Fibroblast of peridontal ligament (primary cell): Measurements from ENCODE around the gene TAF10.

Experiments used
- DNase-seq: peaks from one replicate; pipeline ENCODE4 v3.0.0-alpha.2; 2010; ENCODE audit errors: extremely low read depth

Gene TAF10

DNA sequence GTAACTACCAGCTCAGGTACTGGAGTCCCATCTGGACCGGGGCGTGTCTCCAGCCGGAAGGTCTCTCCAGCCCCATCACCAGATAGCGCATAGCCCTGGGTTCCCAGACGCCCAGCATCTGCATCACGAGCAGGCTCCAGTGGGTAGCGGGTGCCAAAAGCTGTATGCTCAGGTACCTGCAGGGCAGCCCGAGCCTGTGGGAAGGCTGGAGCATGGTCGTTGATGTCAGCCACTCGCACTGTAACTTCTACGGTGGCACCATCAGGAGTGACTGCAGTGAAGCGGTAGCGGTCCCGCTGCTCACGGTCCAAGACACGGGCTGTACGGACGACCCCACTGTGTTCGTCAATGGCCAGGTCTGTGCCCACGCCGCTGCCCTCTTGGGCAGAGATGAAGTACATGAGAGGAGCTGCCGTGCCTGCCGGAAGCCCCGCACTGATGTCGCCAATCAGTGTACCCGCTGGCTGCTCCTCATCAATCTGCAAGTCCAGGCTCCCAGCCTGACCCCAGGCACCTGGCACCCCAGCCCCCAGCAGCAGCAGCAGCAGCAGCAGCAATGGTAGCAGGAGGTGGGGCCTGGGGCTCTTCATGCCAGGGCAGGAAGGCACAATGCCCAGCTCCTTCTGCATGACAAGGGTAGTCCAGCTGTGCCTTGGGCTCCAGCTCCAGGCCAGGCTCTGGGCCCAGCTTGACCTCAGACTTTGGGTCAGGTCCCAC, 29.1 kb upstream of the TAF10 start:
- no peak for DNase-seq

DNA sequence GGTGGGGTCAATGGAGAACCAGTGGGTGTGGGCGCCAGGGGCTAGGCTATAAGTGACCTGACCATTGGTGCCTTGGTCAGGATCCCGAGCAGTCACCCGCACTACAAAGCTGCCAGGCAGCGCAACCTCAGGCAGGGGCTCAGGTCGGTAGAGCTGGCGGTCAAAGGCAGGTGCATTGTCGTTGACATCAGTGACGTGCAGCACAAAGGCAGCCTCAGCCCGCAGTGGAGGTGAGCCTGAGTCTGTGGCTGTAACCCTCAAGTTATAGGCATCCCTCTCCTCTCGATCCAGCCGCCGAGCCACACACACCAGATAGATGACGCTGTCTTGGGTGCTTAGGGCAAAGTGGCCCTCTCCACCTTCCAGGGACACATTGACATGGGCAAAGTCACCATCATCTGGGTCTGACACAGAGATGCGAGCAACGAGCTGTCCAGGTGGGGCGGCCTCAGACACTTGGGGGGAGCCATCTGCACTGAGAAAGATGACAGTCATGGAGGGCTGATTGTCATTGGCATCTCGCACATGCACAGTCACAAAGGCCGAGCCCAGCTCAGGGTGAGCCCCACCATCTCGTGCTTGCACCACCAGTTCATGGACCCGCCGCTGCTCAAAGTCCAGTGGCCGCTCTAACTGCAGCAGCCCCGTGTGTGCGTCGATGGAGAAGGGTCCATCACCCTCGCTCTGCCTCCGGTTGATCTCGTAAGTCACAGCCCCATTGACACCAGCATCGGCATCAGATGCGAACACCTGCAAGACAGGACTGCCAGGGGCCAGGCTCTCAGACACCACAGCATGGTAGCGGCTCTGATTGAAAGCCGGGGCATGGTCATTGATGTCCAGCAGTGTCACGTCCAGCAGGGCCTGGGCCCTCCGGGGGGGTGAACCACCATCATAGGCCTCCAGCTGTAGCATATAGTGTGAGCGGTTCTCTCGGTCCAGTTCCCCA, 28.3 kb upstream of the TAF10 start:
- DNase-seq: no peak

DNA sequence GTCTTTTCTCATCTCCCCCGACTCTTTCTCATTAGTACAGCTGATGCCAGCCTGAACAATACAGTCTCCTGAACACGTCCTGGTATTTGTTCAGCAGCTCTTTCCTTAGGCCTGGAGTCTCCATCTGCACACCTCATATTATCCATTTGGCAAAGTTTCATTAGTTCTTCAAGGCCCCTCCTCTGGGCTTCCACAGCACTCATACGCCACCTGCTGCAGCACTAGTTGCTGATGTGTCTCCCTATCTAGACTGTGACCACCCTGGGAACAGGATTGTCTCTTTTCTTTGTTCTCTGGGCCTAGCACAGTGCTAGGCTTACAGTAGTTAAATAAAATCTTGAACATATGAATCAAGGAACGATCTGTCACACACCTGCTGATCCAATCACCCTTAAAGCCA, 26.4 kb upstream of the TAF10 start:
- no peak for DNase-seq

DNA sequence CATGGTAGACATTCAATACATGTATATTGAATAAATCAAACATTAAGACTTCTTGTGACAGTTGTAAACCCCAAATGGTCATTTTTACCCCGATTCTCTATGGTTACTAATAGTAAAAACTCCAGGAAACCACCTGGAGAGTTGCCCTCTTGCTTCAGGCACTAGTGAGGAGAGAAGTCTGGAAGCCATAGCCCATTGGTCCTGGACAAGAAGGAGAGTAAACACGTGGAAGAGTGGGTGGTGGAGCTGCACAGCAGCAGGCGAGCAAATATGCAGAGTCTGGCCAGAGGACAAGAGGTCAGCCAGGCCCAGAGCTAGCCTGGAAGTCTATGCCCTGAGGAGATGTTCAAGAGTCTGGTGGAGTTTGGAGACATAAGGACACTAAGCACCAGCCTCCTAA, 25.9 kb upstream of the TAF10 start:
- peak; percentile 51 for DNase-seq

DNA sequence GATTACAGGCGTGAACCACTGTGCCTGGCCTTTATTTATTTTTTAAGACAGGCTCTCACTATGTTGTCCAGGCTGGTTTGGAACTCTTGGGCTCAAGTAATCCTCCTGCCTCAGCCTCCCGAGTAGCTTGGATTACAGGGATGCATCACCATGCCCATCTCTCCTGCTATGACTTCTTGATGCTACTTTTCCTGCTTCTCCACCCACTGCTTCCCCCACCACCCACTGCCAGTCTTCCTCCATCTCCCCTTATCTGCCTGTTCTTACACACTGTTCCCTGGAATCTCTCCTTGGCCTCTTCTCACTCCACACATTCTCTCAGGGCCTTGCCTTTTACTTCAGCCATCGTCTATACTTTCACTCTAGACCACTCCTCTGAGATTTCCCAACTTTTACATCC, 24.5 kb upstream of the TAF10 start:
- no peak for DNase-seq

DNA sequence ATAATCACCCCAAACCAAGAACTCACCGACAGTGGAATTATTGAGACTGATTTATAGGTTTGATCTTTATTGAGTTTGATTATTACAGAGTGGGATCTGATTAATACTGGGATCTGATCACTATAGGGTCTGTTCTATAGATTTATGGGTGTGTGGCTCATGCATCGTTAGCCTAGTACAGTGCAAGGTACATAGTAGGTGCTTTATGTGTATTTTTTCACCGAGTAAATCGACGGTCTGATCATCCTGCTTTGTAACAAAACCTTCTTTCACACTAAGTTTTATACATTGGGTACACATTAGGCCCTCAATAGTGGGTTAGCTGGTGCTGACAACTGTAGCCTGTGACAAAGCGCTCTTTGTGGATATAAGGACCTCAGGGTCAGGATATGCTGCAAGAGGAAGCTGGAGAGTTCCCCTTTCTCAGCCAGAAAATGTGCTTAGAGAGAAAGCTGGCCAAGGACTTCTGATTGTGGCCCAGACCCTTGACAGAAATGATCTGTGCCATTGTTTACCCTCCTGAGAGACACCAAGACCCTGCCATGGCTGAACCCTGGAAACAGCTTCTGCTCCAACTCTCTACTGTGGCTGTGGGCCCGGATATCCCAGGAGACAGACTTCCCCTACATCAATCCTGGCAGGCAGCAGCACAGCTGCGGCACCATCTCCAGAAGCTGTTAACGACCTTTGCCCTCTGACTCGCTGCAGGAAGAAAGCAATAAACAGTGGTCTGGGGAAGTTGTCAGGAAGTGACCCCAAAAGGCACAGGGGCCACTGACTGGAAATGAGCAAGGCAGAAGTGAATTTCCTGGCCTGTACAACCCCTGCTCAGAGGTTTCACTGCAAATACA, 23.3 kb upstream of the TAF10 start:
- DNase-seq: peak; percentile 20

DNA sequence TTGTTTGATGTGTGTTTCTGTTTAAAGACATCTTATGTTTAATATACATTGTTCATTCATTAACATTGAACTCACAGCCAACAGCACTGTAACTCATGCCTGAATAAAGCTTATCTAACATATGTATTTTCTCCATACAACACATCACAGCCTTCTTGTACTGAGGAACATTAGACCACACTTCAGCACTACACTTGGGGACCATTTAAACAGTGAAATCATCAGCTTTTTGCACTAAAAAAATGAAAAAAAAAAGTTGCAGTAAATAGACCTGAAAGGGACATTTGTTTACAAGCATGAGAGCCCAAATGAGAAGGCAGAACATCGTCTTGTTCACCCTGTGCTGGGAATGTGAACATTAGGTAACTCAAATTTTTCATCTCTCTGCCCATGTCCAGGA, 22.5 kb upstream of the TAF10 start:
- no peak for DNase-seq

DNA sequence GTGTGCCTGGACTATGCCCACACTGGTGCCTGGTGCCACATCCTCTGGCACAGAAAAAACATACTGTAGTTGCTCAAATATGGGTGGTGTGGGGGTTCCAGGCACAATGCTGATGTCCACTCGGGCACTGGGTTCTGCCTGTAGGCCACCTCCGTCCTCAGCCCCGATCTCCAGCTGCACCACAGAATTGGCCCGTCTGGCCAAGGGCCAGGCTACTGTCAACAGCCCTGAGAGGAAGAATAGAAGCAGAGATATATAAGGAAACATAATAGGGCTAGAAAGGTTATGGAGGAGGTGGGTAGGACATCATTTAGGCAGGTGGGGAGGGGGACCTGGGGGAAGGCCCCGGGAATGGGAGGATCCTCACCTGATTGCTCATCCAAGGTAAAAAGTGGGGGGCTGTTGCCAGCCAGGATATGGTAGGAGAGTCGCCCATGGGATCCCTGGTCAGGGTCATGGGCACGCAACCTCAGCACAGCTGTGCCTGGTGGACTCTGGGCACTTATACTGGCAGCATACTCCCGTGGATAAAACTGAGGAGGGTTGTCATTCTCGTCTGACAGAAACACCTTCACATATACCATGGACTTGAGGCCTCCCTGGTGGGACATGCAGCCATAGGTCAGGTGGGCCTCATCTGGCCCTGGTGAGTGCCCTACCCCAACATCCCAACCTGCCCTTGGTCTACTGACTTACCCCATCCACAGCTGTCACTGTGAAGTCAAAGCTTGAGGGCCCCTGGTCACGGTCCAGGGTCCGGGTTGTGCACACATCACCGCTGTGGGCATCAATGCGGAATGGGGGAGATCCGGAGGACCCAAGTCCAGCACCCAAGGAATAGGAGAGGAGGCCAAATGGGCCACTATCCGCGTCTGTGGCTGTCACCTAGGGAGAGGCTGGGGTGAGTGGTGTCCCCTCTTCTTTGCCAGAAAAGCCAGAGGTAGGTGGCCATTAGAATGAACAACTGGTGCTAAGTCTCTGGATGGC, 21.7 kb upstream of the TAF10 start:
- no peak for DNase-seq

DNA sequence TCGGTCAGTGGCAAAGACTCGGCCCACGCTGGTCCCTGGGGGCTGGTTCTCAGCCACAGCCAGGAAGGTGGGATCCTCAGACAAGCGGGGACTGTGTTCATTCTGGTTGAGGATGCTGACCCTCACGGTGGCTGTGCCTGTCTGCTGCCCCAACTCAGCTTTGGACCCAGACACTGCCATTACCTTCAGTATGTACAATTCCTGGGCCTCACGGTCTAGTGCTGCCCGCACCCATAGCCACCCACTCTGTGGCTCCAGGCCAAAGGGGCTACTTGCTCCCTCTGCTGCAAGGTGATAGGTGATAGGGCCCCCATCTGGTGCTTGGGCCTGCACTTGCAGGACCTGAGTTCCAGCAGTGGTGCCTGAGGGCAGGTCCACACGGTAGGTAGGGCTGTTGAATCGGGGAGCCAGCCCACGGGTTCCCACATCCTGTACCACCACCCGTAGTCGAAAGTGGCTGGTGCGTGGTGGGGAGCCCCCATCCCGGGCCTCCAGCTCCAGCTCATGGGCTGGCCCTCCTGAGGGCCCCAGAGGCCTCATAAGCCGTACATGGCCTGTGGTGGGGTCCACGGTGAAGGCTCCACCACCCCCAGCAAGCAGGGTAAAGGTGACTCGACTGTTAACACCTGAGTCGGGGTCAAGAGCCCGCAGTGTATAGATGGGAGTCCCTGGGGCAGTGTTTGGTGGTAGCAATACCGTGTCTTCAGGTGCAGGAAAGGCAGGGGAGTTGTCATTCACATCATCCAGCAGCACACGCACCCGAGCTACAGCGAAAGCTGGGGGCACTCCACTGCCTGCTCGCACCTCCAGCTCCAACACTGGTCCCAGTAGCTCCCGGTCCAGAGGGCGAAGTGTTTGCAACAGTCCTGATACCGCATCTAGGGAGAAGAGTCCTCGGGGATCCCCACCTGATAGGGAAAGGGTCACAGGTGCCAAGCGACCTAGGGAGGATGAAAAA, 20.4 kb upstream of the TAF10 start:
- no peak for DNase-seq

DNA sequence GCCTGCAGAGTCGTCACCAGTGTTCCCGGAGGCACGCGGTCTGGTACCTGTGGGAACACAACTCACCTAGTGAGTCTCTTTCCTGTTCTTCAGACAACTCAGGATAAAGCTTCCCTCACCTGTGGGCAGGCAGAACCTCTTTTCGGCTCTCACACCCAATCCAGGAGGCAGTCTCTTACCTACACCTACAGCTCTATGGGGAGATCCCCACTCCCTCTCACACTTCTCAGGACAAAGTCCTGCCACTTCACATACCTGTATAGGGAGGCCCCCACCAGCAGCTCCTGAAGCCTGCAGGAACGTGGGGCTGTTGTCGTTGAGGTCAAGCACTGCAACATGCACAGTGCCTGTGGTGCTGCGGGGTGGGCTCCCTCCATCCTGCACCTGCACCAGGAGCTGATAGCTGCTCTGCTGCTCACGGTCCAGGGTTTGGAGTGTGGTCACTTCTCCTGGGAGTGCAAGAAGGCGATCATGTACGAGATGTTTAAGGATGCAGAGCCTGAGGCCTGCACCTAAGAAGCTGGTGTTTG, 19.4 kb upstream of the TAF10 start:
- no peak for DNase-seq

DNA sequence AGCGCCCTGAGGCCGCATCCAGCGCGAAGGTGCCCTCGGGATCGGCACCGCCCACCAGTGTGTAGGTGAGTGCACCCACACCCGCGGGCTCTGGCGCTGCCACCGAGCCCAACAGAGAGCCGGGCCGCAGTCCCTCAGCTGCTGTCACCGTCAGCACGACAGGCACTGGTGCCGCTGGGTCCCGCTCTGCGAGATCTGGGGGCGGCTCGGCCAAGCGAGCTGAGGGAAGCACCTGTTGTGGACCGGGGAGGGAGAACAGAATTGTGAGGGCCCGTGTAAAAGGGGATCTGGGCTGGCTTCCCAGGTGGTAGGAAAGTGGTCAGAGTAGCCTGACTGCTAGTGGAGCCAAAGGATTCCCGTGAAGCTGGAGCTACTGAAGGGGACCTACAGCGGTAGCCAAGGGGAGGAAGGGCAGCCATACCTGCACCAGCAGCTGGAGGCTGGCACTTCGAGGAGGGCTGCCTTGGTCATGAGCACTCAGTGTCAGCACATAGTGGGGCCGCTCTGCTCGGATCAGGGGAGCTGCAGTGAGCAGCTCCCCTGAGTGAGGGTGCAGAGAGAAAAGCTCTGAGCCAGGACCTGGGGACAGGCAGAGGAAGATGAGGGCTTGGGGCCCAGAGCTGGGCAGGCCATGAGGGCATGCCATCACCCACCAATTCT, 18.7 kb upstream of the TAF10 start:
- no peak for DNase-seq

DNA sequence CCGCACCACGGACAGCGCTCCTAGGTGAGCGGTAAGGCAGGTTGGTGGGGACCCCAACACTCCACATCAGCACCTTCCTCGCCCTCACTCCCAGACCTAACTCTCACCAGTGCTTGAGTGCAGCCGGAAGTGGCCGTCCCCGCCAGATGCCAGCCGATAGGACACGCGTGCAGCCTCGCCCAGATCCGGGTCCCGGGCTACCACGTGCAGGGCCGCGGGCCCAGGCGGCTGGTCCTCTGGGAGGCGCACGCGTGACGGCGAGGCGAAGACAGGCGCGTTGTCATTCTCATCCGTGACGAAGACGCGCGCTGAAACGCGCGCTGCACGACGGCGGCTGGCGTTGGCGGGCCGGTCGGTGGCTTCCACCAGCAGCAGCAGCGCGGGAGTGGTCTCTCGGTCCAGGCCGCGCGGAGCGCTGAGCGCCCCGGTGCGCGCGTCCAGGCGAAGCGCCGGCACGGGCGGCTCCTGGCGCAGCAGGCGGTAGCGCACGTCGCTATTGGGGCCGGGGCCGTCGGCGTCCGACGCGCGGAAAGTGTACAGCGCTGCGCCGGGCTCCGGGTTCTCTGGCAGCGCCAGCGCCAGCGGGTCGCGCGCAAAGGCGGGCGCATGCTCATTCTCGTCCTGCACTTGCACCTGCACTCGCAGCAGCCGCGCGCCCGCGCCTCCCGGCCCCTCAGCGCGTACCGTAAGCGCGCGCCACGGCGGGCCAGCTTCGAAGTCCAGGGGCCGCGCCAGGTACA, 18.0 kb upstream of the TAF10 start:
- DNase-seq: no peak

DNA sequence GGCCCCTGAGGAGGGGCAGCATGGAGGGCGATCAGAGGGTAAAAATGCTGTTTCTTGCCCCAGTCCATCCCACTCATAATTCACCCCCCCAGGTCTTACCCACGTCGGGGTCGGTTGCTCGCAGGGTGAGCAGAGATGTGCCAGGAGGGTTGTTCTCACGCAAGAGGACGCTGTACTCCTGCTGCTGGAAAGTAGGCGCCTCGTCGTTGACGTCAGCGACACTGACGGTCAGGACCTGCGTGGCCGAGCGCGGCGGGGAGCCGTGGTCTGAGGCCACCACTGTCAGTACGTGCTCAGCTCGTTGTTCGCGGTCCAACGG, 17.5 kb upstream of the TAF10 start:
- DNase-seq: no peak

DNA sequence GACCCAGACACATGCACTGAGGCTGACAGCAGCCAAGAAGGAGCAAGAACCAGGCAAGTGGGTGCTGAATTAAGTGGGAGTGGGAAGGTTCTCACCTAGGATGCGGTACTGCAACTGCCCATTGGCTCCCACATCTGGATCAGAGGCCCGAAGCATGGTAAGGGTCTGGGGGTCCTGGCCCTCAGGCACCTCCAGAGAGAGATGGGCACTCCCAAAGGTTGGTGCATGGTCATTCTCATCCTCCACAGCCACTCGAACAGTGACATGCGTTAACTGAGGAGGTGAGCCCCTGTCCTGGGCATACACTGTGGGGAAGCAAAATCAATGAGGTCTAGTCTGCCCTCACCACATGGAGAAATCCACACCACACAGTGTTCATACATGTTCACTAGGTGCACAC, 16.5 kb upstream of the TAF10 start:
- DNase-seq: no peak

DNA sequence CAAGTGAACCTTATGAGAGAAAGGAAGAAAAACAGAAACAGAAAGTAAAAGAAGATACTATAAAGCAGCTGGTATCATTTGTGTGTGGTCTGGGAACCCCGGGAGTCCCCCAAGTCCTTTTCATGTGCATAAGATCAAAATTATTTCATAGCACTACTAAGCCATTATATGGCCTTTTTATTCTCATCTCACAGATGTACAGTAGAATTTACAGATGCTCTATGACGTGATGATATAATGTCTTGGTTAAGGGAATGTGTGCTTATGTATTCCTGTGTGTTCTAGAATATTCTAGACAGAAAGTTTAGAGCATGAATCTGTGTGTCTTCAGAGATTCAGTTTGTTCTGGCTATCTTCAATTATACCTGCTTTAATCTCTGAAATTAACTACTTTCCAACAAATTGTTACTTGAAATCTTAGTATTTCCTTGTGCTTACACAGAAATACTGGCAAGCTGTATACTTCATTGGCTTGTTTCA, 15.8 kb upstream of the TAF10 start:
- DNase-seq: no peak

DNA sequence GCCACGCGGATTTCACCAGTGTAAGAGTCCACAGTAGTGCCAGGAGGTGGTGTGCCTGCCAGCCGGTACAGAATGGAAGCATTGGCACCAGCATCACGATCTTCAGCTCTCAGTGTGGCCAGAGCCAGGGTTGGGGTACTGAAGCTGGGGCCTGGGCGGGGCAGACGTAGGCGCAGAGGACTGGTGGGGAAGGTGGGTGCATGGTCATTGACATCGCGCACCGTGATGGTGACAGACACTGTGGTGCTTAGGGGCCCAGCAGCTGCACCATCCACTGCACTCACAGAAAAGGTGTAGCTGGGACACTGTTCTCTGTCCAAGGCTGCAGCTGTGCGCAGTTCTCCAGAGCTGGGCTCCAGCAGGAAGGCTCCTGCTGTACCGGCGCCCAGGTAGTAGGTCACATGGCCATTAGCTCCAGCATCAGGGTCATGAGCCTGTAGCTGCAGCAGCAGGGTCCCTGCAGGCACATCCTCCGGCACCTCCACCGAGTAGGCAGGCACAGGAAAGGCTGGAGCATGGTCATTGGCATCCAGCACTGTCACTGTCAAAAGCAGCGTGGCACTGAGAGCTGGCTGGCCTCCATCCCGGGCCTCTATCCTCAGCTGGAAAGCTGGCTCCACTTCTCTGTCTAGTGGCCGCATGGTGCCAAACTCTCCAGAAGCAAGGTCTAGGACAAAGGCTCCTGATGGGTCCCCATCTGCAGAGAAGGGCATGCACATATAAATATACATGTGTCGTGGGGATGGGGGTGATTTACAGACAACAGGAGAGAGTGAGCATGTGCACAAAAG, 15.2 kb upstream of the TAF10 start:
- no peak for DNase-seq

DNA sequence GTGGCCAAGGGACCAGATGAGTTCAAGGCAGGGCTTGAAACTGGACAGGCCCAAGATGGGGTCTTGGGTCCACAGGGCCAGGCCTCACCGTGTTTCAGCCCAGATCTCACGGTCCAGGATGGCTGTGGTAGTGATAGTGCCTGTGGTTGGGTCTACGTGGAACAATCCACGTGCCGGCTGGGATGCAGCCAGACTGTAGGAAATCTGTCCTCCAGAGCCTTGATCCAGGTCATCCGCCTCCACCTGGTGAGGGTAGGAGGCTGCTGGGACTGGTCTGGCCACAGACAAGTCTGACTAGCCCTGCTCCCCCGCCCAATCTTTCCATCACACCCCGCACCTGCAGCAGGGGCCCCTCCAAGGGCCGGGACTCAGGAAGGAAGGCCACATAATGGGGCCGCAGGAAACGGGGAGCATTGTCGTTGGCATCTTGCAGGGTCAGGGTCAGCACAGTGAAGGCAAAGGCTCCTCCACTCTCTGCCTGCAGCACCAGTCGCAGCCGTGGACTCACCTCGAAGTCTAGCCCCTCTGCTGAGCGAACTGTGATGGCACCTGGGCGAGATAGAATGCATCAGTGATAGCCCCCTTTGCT, 13.9 kb upstream of the TAF10 start:
- DNase-seq: no peak
